GM12878 (cell line): ENCODE data around the gene DDX24. TPM values are rescaled to one million over a fixed set of nuclear protein-coding genes. Genes with fewer than 3 reads are reported as not detected.

Experiments
- ATAC-seq: fragments of 200-7000 bp; cut with Tn5 transposase; 3 replicates; pipeline ENCODE4 v1.9.1; 2020; ENCODE audit warnings: mild to moderate bottlenecking, moderate library complexity
- BruUV-seq: library from RNA; stranded (reverse); fragments of 400-500 nt; replicated peaks from 2 replicates; lab custom pipeline; 2021; lab: Mats Ljungman, UMichigan
- CTCF ChIA-PET: fragments of 300-600 bp; sonication (Branson Sonifier 250); formaldehyde crosslinking; extraction: SDS; loops from one replicate; lab custom pipeline; 2021; ENCODE audit warnings: inconsistent platforms; lab: Yijun Ruan, JAX
- POLR2A ChIA-PET: fragments of 350-600 bp; formaldehyde crosslinking; extraction: SDS; loops from one replicate; lab custom pipeline; 2021; ENCODE audit warnings: inconsistent platforms; lab: Charles Lee
- RAD21 ChIA-PET: fragments of 300-600 bp; sonication (Branson Sonifier 250); formaldehyde crosslinking; loops from one replicate; lab custom pipeline; 2023; ENCODE audit warnings: antibody characterized with exemption; ENCODE audit not compliant: unreplicated experiment; lab: Charles Lee
- SMC1A ChIA-PET: fragments of 300-600 bp; sonication (Branson Sonifier 250); formaldehyde crosslinking; loops from one replicate; lab custom pipeline; 2023; ENCODE audit not compliant: unreplicated experiment, uncharacterized antibody; lab: Charles Lee
- DNase-seq: peaks from one replicate; pipeline ENCODE4 v3.0.0-alpha.2; 2011; ENCODE audit warnings: low read depth, low spot score
- FAIRE-seq: peaks from 3 replicates; lab custom pipeline; 2011; peaks lifted over from hg19 to GRCh38; lab: Jason Lieb, UNC
- H2AFZ ChIP-seq: 2 replicates; pipeline ENCODE4 v1.6.0; 2011; ENCODE audit warnings: low read depth, low read length, control low read depth; ENCODE audit not compliant: control insufficient read depth
- H3K27ac ChIP-seq: 2 replicates; pipeline ENCODE4 v1.5.1; 2011; ENCODE audit warnings: control low read depth; ENCODE audit not compliant: control insufficient read depth, insufficient read depth
- H3K27me3 ChIP-seq, 2 experiments: replicated peaks in 1 of 2; 2 replicates each; pipeline versions ENCODE4 v1.6.0 to v1.6.1; 2011; ENCODE audit warnings: low read length in 1 of 2; ENCODE audit not compliant: control insufficient read depth in 2 of 2, insufficient read depth in 2 of 2
- H3K36me3 ChIP-seq, 2 experiments: 2 replicates each; pipeline ENCODE4 v1.5.1; 2011; ENCODE audit warnings: low read length in 1 of 2; ENCODE audit not compliant: control insufficient read depth in 2 of 2, insufficient read depth in 2 of 2
- H3K4me1 ChIP-seq: 2 replicates; pipeline ENCODE4 v1.6.1; 2011; ENCODE audit warnings: mild to moderate bottlenecking, low read length, moderate library complexity, mixed read lengths; ENCODE audit not compliant: control insufficient read depth, insufficient read depth
- H3K4me2 ChIP-seq: 2 replicates; pipeline ENCODE4 v1.6.0; 2011; ENCODE audit warnings: control low read depth; ENCODE audit not compliant: control insufficient read depth, insufficient read depth
- H3K4me3 ChIP-seq: fragments of 200-600 bp; sonication (generic); 2 replicates; pipeline ENCODE4 v1.5.1; 2016
- H3K79me2 ChIP-seq: 2 replicates; pipeline ENCODE4 v1.6.0; 2011; ENCODE audit warnings: low read length; ENCODE audit not compliant: control insufficient read depth, insufficient read depth
- H3K9ac ChIP-seq: 2 replicates; pipeline ENCODE4 v1.8.0; 2011; ENCODE audit warnings: low read length, control low read depth, mixed read lengths; ENCODE audit not compliant: control insufficient read depth, insufficient read depth
- H3K9me3 ChIP-seq: replicated peaks from 3 replicates; pipeline ENCODE4 v1.5.1; 2011; ENCODE audit warnings: mild to moderate bottlenecking, low read length; ENCODE audit not compliant: control insufficient read depth, insufficient read depth
- H4K20me1 ChIP-seq: 2 replicates; pipeline ENCODE4 v1.6.0; 2011; ENCODE audit not compliant: control insufficient read depth, insufficient read depth
- CBX5 ChIP-seq: sonication (generic); IDR thresholded peaks from 2 replicates; pipeline ENCODE4 v1.6.1; 2016; ENCODE audit warnings: low read depth, moderate library complexity, mild to moderate bottlenecking, inconsistent platforms
- CUX1 ChIP-seq: IDR thresholded peaks from 2 replicates; pipeline ENCODE4 v1.6.1; 2012; ENCODE audit warnings: improper control_type of control experiment, low read depth, low read length; ENCODE audit not compliant: insufficient replicate concordance
- PML ChIP-seq: IDR thresholded peaks from 2 replicates; pipeline ENCODE4 v1.6.1; 2012; ENCODE audit warnings: low read length, inconsistent platforms
- SIX5 ChIP-seq: IDR thresholded peaks from 2 replicates; pipeline ENCODE4 v1.6.1; 2011; ENCODE audit warnings: mild to moderate bottlenecking, low read depth, low read length, moderate library complexity; ENCODE audit not compliant: severe bottlenecking
- ZBED1 ChIP-seq: IDR thresholded peaks from 2 replicates; pipeline ENCODE4 v1.6.1; 2016; ENCODE audit warnings: borderline replicate concordance
- WGBS: methylation state at CpG from one replicate; pipeline ENCODE4 v1.1.6; 2016; ENCODE audit warnings: low lambda C conversion rate; ENCODE audit not compliant: insufficient replicate concordance, insufficient coverage; ENCODE audit errors: missing lambda C conversion rate; 5-methylcytosine and 5-hydroxymethylcytosine counted together
- in situ Hi-C: fragments of 300-500 bp; cut with MboI; formaldehyde crosslinking; loops from 9 replicates; pipeline ENCODE4 v1.14.3; 2018; ENCODE audit warnings: mixed read lengths
- intact Hi-C: fragments of 100-400 bp; cut with micrococcal nuclease; formaldehyde crosslinking; loops from one replicate; pipeline ENCODE4 v1.14.2; 2022; ENCODE audit not compliant: unreplicated experiment
- polyA plus RNA-seq, 11 experiments: library from polyadenylated mRNA; depleted of rRNA in 4 of 11; unstranded in 6 of 11; stranded (reverse) in 5 of 11; fragments of >200 nt; fragmentation: Nextera tagmentation in 4 of 11; fragmentation: Illumina TruSeq in 1 of 11; extraction: Ambion mirVana in 4 of 11; extraction: Trizol in 1 of 11; gene quantifications; 1 replicate in 1 of 11; 2 replicates in 10 of 11; pipeline versions ENCODE4 v1.2.1 to v1.2.3, GENCODE V29; 2011 to 2016; ENCODE audit warnings: inconsistent platforms in 2 of 11, missing spikeins in 2 of 11, low read depth in 1 of 11
- total RNA-seq, 4 experiments: library from RNA; depleted of rRNA in 3 of 4; stranded (reverse); fragments of >200 nt in 3 of 4; fragmentation: Illumina TruSeq in 1 of 4; extraction: Trizol in 1 of 4; gene quantifications; 2 replicates each; pipeline versions ENCODE4 v1.2.1 to v1.2.3, GENCODE V29; 2013 to 2021
- TF ChIP-seq, protein P1 (sequence below): IDR thresholded peaks from 2 replicates; pipeline ENCODE4 v1.6.1; 2011; ENCODE audit warnings: low read depth, mild to moderate bottlenecking, low read length, moderate library complexity, borderline replicate concordance; ENCODE audit errors: extremely low read depth

Gene DDX24
- total and polyA plus RNA-seq, 10 of the 15 experiments (the other 5 are each of a cell fraction or from before 2014, with no cell fraction given): 137 to 266 (median 184) TPM

- Histone ChIP-seq H3K9me3 (no peaks in the 10 kb centered on the region), H4K20me1 (no peaks in the 10 kb centered on the region), H3K4me2 (no peak overlapping the region), H3K4me1 (no peaks in the 10 kb centered on the region), H3K36me3 (no peaks in the 10 kb centered on the region), H3K4me3 (no peak overlapping the region), H3K27ac (no peak overlapping the region), H3K9ac (no peak overlapping the region), H2AFZ (no peak overlapping the region), H3K27me3 (0 out of 4 replicates have a peak, but pooled peaks cover 0 to 5% of the 10 kb centered on the region in 2 experiments), H3K79me2 (no peaks in the 10 kb centered on the region)
- ATAC-seq (no peak), FAIRE-seq (no peak), DNase-seq (no peak)
- ChIA-PET CTCF (interaction anchor here (0.8 to 8.5 kb wide), 13 partner anchors 9 to 144 kb away, joined by 3 to 221 read pairs (median 8); partner anchors contain the start of genes DDX24, IFI27L1 and OTUB2), RAD21 (interaction anchor here (0.7 to 5.1 kb wide), 3 partner anchors 95 to 381 kb away, joined by 4 to 82 read pairs (median 15); no protein-coding TSS in a partner anchor), POLR2A (interaction anchor here (1.2 kb wide), 1 partner anchor 9 kb away, joined by 4 read pairs; the partner anchor contains the start of gene OTUB2), SMC1A (interaction anchor here (0.9 to 4.8 kb wide), 11 partner anchors 14 to 146 kb away, joined by 3 to 73 read pairs (median 3); no protein-coding TSS in a partner anchor)
- no peak for TF ChIP-seq CBX5
- no peak for TF ChIP-seq CUX1
- TF ChIP-seq ZBED1: no peak
- TF ChIP-seq, protein P1, sequence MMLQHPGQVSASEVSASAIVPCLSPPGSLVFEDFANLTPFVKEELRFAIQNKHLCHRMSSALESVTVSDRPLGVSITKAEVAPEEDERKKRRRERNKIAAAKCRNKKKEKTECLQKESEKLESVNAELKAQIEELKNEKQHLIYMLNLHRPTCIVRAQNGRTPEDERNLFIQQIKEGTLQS: no peak
- TF ChIP-seq PML: no peak
- no peak for TF ChIP-seq SIX5
- in situ Hi-C loops (loop anchor here (5.0 kb wide), 2 partner anchors 102 to 147 kb away; no protein-coding TSS in a partner anchor), intact Hi-C loops (no loop called here)
- 81% methylated on average over 3 of the region's 3 CpGs for WGBS
- no TSS peak for BruUV-seq
Measured at GRCh38 chr14:94034886-94035285, 46.1 kb downstream of the DDX24 start.
